Small intestine (tissue), 7 donors: ENCODE data around the gene UBAC1. TPM values are rescaled to one million over a fixed set of nuclear protein-coding genes. Genes with fewer than 3 reads are reported as not detected.
"Not testable (repeated sequence)": the region's sequence is repeated elsewhere in the genome, so short reads cannot be mapped to it uniquely, and the experiment has no call there.

ENCODE experiments used
- DNase-seq, 2 donors: peaks; one replicate each; pipeline versions ENCODE4 v3.0.0 to v3.0.0-alpha.2; 2013
- FAIRE-seq: peaks from 2 replicates; lab custom pipeline; 2012; peaks lifted over from hg19 to GRCh38; lab: Jason Lieb, UNC
- H3K27ac ChIP-seq, 3 donors: one replicate each; pipeline ENCODE4 v1.5.1; 2013; ENCODE audit warnings: low read length in 2 of 3, mild to moderate bottlenecking in 2 of 3, control low read depth in 1 of 3, inconsistent platforms in 1 of 3, low read depth in 1 of 3, moderate library complexity in 1 of 3
- H3K27me3 ChIP-seq, 3 donors: one replicate each; pipeline ENCODE4 v1.6.1; 2013; ENCODE audit warnings: low read length in 3 of 3, inconsistent platforms in 1 of 3; ENCODE audit not compliant: control insufficient read depth in 3 of 3, insufficient read depth in 3 of 3
- H3K36me3 ChIP-seq, 3 donors: one replicate each; pipeline ENCODE4 v1.6.1; 2013; ENCODE audit warnings: low read length in 3 of 3, inconsistent platforms in 1 of 3, low read depth in 1 of 3, mild to moderate bottlenecking in 1 of 3, moderate library complexity in 1 of 3; ENCODE audit not compliant: control insufficient read depth in 3 of 3, insufficient read depth in 2 of 3
- H3K4me1 ChIP-seq, 3 donors: one replicate each; pipeline ENCODE4 v1.6.1; 2013; ENCODE audit warnings: low read length in 2 of 3, inconsistent platforms in 1 of 3, low read depth in 1 of 3, mild to moderate bottlenecking in 1 of 3, moderate library complexity in 1 of 3; ENCODE audit not compliant: control insufficient read depth in 3 of 3, insufficient read depth in 2 of 3
- H3K4me3 ChIP-seq, 3 donors: one replicate each; pipeline ENCODE4 v1.5.1; 2013; ENCODE audit warnings: low read length in 3 of 3, control low read depth in 1 of 3, inconsistent platforms in 1 of 3, low read depth in 1 of 3, mild to moderate bottlenecking in 1 of 3, moderate library complexity in 1 of 3
- H3K9me3 ChIP-seq, 2 donors: one replicate each; pipeline ENCODE4 v1.6.1; 2013; ENCODE audit warnings: low read depth in 1 of 2, low read length in 1 of 2; ENCODE audit not compliant: control insufficient read depth in 2 of 2, insufficient read depth in 1 of 2
- WGBS, 3 donors: extraction: QIAGEN DNeasy Blood & Tissue Kit; methylation state at CpG; one replicate each; pipeline ENCODE4 v1.1.7; 2013; 5-methylcytosine and 5-hydroxymethylcytosine counted together
- polyA plus RNA-seq, 4 donors: library from polyadenylated mRNA; stranded (reverse) in 3 of 4; unstranded in 1 of 4; fragments of 200-250 nt in 3 of 4; fragments of 120-200 nt in 1 of 4; gene quantifications; one replicate each; pipeline versions ENCODE4 v1.2.1 to v1.2.3, GENCODE V29; 2013
- donor health status: healthy with polysubstance abuse.
- donor health status: control.
- donor health status: control.
- donor health status: Bipolar disorder and iron deficiency.
- donor health status: healthy.

UBAC1 gene
- polyA plus RNA-seq, 4 donors: 19.9 to 78.5 (median 63.3) TPM

DNA sequence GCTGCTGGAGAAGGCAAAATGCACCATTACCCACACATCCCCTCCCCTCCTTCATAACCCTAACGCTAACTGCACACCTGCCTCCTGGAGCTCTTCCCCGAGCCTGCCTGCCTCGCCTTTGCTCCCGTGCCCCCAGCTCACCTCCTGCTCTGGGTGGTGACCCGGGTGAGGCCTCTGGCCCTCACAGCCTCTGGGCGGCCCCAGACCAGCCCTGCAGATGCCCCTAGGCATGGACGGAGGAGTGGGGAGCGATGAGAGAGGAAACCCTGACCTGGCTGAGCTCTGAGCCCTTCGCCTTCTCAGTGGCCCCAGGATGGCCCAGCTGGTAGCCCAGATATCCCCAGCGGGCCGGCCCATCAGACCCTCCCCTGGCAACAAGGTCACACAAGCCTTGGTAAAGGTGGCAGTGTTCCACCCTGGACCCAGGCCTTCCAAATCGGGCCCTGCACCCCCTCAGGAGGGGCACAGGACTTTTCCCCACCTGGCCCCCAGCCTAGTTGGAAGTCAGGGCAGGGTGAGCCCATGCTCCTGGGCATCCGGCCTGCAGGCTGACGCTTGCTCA is 39.3 kb downstream of the UBAC1 start:
- Histone ChIP-seq H3K9me3 (peaks cover 0 to 35% of the 10 kb centered on the region in 2 donors), H3K4me3 (no peak overlapping the region), H3K4me1 (no peaks in the 10 kb centered on the region), H3K36me3 (peaks cover 0 to 9% (median 2%) of the 10 kb centered on the region in 3 donors), H3K27ac (no peak overlapping the region), H3K27me3 (no peaks in the 10 kb centered on the region)
- FAIRE-seq (no peak), DNase-seq (no peak)
- 59 to 85% (median 68%) methylated on average over 12 to 14 of the region's 14 CpGs for WGBS, 3 donors

DNA sequence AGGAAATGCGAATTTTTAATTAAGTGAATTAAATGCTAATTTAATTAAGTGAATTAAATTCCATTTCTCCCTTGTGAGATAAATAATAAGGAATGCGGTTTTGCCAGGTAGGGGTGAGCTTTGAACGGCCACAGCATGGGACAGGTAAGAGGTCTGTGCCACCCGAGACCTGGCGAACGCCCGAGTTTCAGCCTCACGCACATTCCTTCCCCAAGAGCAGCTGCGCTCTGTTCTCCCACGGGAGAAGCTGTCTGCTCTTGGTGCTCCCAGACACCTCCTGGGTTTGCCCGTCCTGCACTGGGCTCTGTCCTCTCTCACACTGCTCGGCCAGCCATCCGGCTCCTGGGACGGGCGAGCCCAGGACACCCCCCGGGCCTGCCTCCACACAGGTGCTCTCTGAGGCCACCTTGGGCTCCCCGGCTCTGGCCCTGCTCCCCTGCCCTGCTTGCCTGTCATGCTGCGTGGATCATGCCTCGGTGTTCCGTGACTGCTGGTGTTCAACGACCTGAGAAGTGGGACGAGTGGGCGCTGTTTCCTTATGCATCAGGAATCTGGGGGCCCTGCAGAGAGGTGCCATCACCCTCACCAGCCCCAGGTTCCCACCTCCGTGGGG is 40.1 kb downstream of the UBAC1 start:
- DNase-seq (no peak), FAIRE-seq (no peak)
- H3K4me3 ChIP-seq: no peak overlapping the region
- 78 to 83% (median 81%) methylated on average over 23 to 24 of the region's 24 CpGs for WGBS, 3 donors
- H3K36me3 ChIP-seq: peaks cover 0 to 9% (median 4%) of the 10 kb centered on the region in 3 donors
- H3K4me1 ChIP-seq: no peaks in the 10 kb centered on the region
- H3K27ac ChIP-seq: no peak overlapping the region
- no peaks in the 10 kb centered on the region for H3K27me3 ChIP-seq
- peaks cover 0 to 38% of the 10 kb centered on the region in 2 donors for H3K9me3 ChIP-seq

- no peaks in the 10 kb centered on the region for H3K4me1 ChIP-seq
- H3K27me3 ChIP-seq: no peaks in the 10 kb centered on the region
- no peak overlapping the region for H3K27ac ChIP-seq
- FAIRE-seq (no peak), DNase-seq (no peak)
- peaks cover 2 to 10% (median 9%) of the 10 kb centered on the region in 3 donors for H3K36me3 ChIP-seq
- H3K9me3 ChIP-seq: peaks cover 0 to 40% of the 10 kb centered on the region in 2 donors
- H3K4me3 ChIP-seq: no peak overlapping the region
- WGBS, 3 donors: 87 to 93% (median 91%) methylated on average over 14 to 15 of the region's 15 CpGs
These were observed 40.8 kb downstream of the UBAC1 start for GRCh38 chr9:135920256-135920930.

DNA sequence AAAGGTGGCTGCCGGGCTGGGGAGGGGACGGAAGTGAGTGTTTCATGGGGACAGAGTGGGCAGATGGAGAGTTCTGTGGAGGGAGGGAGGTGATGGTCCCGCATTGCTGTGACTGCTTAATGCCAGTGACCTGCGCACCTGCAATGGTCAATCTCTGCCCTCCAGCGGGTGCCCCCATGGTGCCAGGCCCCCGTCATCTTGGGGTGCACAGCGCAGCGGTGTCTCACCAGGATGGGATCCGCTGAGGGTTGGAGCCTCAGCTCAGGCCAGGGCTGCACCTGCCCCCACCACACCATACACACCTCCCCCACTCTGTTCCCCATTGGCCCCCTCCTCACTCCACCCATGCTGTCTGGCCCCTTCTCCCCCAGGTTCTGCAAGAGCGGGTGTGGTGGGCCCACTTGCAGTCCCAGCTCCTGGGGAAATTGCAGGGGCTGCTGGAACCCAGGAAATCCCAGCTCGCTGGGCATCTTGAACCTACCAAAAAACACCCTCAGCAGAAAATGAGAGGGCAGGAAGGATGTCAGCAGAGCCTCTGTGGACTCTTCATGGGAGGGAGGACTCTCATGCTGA is 41.8 kb downstream of the UBAC1 start:
- no peaks in the 10 kb centered on the region for H3K4me1 ChIP-seq
- no peaks in the 10 kb centered on the region for H3K27me3 ChIP-seq
- H3K4me3 ChIP-seq: no peak overlapping the region
- no peak for DNase-seq
- H3K9me3 ChIP-seq: peaks cover 0 to 49% of the 10 kb centered on the region in 2 donors
- H3K36me3 ChIP-seq: peaks cover 2 to 15% (median 14%) of the 10 kb centered on the region in 3 donors
- no peak overlapping the region for H3K27ac ChIP-seq
- 95 to 99% (median 98%) methylated on average over 10 to 11 of the region's 11 CpGs for WGBS, 3 donors
- no peak for FAIRE-seq

GRCh38 chr9:135916227-135916626 is 44.9 kb downstream of the UBAC1 start:
- not testable (repeated sequence) for H3K27me3 ChIP-seq, H3K27ac ChIP-seq, FAIRE-seq, DNase-seq, H3K4me3 ChIP-seq, H3K4me1 ChIP-seq
- Histone ChIP-seq H3K9me3 (peaks cover 0 to 78% of the 10 kb centered on the region in 2 donors), H3K36me3 (peaks cover 7 to 29% (median 21%) of the 10 kb centered on the region in 3 donors)
- WGBS, 3 donors: 94 to 98% (median 94%) methylated on average over 12 of the region's 12 CpGs

- Histone ChIP-seq H3K36me3 (peaks cover 7 to 35% (median 21%) of the 10 kb centered on the region in 3 donors), H3K27me3 (no peaks in the 10 kb centered on the region), H3K4me3 (no peak overlapping the region), H3K4me1 (no peaks in the 10 kb centered on the region), H3K27ac (no peak overlapping the region), H3K9me3 (peaks cover 0 to 81% of the 10 kb centered on the region in 2 donors)
- DNase-seq (no peak), FAIRE-seq (no peak)
- 94 to 100% (median 95%) methylated on average over 1 of the region's 1 CpG for WGBS, 3 donors
These were observed 46.3 kb downstream of the UBAC1 start for GRCh38 chr9:135914921-135915320.

GRCh38 chr9:135911233-135911632 is 49.9 kb downstream of the UBAC1 start:
- not testable (repeated sequence) for H3K27ac ChIP-seq, DNase-seq, H3K4me3 ChIP-seq, H3K4me1 ChIP-seq, H3K27me3 ChIP-seq, FAIRE-seq
- Histone ChIP-seq H3K36me3 (peaks cover 7 to 35% (median 21%) of the 10 kb centered on the region in 3 donors), H3K9me3 (peaks cover 0 to 62% of the 10 kb centered on the region in 2 donors)
- WGBS, 3 donors: 95 to 98% (median 95%) methylated on average over 9 of the region's 9 CpGs

- H3K4me1 ChIP-seq: peaks cover 2 to 13% (median 9%) of the 10 kb centered on the region in 3 donors
- no peaks in the 10 kb centered on the region for H3K27me3 ChIP-seq
- WGBS, 3 donors: 97 to 99% (median 98%) methylated on average over 9 of the region's 9 CpGs
- no peak overlapping the region for H3K27ac ChIP-seq
- H3K36me3 ChIP-seq: peaks cover 6 to 34% (median 17%) of the 10 kb centered on the region in 3 donors
- no peak for FAIRE-seq
- H3K4me3 ChIP-seq: no peak overlapping the region
- H3K9me3 ChIP-seq: peaks cover 0 to 61% of the 10 kb centered on the region in 2 donors
- no peak for DNase-seq
These were observed 50.4 kb downstream of the UBAC1 start for GRCh38 chr9:135910757-135911156.
